Stromal cell of bone marrow (primary cell): ENCODE data around the gene VTI1A.

Experiments
- DNase-seq: peaks from one replicate; pipeline ENCODE4 v3.0.0-alpha.2; 2012; ENCODE audit warnings: low read depth

Gene VTI1A

DNA sequence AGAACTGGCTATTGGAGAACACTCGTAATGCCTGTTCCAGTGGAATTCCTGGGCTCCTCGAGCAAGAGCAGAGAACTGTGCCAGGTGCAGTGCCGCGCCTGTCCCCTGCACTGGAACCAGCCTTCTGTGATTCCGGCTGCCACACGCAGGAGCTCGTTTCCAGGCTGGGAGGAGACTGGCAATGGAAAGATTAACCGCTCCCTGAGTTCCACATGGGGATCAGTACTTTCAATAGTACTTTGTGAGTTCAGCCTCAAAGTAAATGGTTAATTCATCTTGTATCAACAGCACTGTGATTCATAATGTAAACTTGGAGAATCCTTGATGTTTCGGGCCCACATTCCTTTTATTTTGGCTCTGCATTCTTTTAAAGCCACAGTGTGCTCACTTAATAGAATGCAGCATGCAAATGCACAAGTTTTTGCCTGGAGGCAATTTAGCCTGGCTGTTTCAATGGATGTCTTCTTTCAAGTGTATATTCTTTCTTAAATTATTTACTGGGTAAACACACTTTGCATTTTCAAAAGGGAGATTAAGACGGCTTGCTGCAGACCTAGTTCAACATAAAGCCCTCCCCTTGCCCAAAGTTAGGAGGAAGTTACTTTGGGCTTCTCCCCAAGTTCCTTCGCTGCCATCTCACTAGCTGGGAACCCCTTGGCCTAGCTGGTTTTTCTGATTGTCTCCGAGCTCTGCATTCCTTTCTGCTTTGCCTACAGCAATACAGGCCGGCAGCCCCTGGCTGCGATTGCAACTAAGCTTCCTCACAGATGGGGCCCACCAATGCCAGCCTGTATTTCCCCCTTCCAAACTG lies 364.9 kb downstream of the VTI1A start:
- peak; percentile 85 for DNase-seq

DNA sequence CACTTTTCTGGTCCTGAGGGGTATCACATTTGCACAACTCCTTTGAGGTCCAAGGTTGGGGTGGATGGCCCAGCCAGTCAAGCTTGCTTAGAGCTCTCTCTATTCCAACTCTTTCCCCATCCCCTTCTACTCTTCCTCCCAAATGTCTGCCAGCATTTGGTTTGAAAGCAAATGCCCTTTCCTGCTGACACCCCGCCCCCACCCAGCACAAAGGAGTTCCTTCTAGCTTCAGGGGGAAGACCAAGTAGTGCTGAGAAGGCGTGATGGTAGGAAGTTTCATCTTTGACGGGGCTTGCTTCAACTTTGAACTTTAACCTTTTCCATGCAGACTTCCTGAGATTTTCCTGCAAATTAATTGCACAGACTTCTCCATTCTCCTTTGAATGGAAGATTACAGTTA lies 365.6 kb downstream of the VTI1A start:
- no peak for DNase-seq

DNA sequence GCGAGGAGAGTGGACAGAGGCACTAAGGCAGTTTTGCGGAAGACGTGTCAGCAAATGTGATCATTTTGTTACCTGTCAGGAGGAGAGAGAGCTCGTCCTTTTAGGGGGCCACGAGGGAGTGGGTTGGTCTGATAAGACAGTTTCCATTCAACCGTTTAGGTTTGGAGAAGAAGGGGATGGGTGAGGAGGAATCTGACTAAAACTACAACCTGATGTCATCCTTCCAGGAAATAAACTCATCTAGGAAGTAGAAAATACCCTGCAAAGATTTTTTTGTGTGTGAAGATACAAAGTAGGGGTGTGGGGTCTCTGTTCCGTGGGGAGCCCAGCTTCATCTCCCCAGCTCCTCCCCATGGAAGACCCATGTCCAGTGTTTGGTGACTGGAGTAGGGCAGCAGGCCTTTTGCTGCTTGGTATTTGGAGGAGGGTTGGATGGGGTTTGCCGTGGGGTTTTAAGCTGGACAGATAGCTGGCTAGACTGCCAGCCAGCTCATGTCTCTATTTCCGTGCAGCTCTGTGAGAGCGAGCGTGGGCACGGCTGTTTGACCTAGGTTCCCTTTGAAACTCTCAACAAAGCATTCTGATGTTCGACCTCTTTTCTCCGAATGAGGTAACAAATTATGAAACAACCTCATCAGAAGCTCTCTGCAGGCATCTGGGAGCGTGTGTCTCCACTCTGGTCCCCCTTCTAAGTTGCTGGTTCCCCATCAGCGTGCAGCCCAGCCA lies 367.0 kb downstream of the VTI1A start:
- no peak for DNase-seq

DNA sequence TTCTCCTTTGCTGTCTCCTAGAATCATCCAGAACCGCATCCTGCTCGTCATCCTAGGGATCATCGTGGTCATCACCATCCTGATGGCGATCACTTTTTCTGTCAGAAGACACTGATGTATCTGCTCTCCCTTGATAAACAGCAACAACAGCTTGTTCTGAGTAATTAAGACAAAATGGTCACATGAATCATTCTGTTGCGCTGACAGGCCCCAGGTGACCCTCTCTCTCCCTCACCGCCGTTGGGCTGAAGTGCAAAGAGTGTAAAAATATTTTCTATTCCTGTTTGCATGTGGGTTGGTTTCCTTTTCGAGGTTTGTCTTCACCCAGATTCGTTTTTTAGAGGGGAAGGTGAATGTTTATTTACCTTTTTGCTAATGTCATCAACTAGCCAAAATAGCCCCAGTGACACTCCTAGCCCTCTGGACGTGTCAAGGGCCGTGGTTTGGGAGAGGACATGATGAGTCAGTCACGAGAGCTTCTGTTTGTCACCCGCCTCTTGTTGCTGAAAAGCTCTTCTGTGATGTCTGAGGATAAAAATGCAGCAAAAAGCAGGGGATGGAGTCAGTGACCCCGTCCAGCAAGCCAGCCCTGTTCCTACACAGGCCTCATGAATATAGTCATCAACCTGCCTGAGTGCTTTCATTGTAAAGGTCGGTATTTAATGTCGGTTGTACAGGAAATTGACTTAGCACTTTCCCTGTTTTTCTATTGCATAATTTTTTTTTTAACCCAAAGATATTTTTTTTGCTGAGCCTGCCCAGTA lies 368.4 kb downstream of the VTI1A start:
- peak; percentile 21 for DNase-seq

DNA sequence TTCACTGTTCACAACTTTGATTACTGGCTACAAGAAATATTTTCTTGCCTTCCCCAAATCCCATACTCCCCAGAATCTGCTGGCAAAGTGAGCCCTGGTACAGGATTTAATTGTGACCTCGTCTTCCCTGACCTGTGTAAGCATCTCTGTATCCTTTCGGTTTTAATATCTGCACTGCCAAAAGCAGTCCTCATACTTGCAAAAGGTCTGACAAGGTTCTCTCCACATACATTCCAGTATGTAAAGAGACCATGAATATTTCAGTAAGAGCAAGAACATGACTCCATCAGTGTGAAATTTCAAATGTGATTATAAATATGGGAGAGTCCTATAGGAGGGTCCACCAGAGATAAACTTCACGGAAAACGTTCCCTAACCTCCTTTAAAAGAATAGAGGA lies 369.0 kb downstream of the VTI1A start:
- DNase-seq = no peak

DNA sequence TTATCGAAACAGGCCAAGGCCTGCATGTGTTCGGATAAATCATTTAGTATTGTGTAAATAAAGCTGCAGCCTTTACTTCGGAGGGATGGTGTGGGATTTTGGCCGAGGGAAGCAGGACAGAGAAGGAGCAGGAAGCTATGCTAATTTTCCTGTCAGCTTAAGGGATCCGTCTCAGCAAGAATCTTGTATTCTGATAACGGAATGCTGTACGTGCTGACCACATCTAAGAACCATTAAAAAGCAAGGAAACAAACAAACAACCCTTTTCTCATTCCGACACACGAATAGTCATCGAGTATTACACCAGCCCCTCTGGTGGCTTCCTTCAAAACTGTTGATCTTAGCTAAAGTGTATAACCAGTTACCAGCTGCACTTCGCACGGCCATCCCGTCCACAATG lies 369.9 kb downstream of the VTI1A start:
- DNase-seq = no peak

DNA sequence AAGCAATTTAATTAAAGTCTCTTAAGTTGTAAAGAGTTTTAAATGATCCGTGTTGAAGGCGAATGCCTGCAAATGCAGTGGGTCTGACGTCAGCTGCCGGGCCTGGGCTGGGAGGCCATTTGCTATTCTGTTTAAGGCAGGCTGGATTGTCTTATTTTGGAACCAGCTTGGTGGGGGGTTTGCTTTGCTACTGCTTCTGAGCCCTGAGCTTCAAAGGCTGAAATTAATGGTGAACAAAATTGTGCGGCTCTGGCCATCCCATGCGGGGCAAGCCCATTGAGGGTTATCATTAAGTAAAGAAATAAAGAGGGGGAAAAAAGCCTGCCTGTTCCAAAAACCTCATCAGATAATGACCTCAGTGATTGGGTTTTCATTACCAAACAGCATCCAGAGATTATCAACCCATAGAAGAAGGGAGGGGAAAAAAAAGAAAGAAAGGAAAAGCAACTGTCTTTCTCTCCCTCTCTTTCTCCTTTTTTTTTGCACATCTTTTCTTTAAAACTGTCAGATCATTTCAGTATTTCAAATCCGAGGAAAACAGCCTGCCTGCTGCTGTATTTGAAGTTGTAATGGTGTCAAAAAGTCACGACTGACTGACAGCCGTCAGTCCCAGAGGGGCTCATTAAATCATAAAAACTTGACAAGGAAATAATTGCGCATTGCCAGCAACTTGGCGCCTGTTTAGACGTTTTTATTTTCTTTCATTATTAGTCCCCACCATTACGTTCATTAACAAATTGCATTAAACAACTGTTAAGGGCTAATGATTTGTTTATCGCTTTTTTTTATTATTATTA lies 371.2 kb downstream of the VTI1A start:
- DNase-seq = no peak

DNA sequence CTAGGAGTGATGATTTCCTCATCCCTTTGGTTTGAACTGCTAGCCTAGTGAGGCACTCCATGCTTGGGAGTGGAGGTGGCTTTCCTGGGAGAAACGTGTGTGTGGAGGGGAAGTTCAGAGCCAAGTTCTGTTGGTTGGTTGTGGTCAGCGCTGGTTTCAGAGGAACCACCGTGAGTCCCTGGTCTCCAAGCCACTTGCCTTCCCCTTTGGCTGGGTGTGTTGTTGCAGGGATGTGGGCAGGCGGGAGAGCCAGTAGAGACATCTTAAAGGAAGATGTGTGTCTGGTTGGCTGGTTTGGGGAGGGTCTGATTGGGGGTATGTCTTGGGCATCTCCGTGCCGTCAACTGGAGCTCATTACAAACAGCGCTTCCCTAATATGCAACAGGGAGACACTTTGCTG lies 372.2 kb downstream of the VTI1A start:
- no peak for DNase-seq

DNA sequence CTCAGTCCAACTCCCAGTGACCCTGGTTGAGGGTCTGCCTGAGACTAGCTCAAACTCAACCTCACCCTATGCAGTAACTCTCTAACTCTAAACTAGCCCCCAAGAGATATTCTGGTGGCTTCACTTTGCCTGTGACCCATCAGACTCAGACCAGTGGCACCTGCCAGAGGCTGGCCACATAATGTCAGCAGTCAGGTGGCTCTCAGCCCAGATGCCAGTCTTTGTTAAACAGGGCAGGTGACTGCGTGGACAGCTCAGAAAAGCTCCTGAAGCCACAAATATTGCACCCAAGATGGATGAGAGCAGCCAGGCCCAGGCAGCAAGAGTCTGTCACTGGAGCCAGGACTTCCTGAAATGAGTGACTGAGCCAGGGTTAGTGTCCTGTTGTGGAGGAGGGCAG lies 373.3 kb downstream of the VTI1A start:
- DNase-seq = no peak

DNA sequence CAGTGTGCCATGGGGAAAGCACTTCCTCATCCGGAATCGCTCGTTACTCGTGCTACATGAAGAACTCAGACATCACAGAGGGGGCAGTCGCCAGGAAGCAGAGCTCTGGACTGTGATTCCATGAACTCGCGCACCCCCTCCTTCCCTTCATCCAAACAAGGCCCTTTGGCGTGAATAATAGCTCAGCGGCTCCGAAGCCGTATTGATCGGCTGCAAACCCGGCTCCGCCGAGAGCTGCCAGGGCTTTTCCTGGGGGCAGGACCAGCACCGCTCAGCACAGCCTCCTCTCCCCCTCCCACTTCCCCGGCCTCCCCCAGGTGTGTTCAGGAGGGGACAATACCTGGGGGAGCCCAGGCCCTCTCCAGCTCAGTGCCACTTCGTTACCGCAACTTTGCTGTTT lies 374.0 kb downstream of the VTI1A start:
- no peak for DNase-seq

DNA sequence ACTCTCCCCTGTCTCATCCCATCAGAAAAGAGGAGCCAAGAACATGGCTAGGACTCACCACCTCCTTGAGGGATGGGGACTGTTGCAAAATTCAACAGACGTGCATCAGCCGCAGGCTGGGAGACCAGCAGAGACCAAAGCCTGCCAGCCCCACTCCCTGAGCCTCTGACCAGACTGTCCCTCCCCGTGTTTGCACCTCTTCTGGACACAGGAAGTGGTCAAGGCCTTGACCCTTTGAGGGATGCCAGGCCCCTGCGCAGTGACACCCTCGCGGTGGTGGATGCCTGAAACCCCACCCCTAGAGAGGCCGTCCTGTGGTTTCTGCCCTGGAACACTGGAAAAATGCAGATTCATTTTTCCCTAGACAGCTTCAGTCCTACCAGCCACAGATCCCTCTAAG lies 374.6 kb downstream of the VTI1A start:
- no peak for DNase-seq

DNA sequence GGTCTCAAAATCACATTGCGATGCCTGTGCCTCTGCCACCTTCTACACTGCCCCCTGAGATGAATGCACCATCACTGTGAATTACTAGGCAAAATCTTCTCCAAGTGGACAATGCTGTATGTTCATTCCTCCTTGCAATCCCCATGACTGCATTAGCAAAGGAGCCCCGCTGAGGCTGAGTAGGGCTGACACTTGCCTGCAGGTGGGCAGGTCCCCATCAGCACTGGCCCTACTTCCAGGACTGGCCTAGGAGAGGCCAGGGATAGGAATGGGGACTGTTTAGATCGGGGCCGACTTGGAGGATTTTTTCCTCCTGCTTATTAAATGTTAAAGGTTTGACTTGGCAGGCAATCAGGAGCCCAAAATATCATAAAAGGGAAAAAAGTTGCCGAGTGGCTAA lies 376.0 kb downstream of the VTI1A start:
- DNase-seq = no peak

DNA sequence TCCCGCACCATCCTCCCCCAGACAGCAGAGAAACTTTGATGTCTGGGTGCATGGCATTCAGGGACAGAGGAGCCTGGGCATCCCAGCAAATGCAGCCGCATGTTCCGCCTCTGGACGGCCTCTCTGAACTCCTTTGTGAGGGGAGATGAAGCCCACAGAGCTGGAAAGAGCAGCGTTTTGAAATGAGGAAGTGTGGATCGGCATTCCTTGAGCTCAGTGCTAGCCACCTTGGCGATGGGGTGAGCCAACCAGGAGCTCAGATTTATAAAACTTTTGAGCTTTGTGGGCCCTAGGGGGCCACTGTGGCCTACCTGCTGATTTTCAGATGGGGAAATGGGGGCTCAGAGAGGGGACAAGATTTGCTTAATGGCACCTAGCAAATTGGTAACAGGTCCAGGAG lies 376.6 kb downstream of the VTI1A start:
- no peak for DNase-seq

DNA sequence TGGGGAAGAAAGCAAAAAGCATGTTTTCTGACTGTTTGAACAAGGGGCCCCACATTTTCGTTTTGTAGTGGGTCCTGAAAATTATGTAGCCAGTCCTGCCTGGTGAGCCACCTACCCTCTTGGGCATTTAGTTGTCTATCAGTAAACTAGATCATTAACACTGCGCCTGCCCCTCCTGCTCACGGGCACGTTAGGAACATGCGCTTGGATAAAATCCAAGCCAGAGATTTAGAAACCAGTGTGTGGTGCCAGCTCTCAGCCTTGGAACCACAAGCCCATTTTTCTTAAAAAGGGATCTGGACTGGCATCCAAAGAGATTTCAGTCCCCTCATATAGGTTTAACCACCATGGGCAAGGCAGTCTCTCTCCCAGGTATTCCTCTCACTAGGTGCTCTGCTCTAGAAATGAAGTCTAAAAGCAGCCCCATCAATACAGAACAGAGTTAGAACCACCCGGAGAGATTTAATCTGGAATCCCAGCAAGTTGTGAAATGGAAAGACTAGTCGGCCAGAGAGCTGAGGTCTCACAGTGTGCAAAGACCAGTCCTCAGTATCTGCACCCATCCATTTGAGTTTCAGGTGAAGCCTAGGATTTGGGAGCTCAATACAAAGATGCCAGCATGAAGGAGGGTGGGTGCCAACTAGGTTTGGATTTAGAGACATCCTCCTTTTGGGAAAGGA lies 379.1 kb downstream of the VTI1A start:
- DNase-seq = no peak

DNA sequence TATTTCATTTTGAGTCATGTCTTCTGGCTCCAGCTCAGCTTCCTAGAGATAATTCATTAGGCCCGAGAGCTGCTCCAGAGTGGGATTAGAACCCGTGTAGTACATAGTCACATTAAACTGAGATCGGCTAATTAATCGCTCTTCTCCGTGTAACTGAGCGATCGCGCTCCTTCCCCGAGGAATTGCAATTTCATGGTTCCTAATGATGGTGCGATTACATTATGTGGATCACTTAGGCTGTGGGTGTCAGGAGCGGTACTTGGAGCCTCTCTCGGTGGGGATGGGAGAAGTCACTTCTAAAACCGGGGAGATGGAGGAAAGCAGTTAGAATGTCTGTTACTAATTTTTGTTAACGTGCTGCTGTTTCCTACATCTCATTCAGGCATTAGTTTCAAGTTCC lies 380.1 kb downstream of the VTI1A start:
- no peak for DNase-seq

DNA sequence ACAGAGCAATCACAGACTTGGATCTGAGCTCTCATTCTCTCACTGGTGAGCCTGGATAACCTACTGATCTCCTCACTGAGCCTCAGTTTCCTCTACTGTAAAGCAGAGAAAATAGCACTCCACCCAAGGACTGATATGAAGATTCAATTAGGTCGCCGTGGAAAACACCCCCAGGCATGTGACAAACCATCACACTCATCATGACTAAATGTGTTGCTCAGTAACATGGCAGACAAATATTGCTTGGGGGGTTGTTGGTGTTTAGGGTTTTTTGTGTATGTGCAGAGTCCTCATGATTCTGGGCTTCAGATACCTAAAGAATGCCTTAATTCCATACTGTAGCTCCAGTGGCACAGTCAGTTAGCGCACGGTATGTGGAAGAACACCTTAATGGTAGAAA lies 380.9 kb downstream of the VTI1A start:
- DNase-seq = no peak

DNA sequence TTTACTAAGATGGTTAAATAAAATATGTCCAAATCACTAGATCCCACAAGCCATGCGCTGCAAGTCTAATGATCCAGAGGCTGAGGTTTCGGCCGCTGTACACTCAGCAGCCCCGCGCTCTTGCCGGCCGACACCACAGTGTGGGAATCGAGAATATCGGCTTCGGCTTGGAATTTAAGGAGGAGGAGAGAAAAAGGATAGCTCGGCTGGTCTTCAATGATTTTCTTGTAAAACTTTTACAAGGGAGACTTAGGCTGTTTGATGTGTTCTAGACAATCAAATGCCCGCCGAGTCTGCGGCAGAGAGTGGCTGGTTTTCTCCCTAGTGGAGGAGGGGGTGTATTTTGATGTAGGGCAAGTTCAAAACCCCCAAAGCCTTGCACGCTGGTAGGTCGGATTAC lies 384.8 kb downstream of the VTI1A start:
- DNase-seq = no peak

DNA sequence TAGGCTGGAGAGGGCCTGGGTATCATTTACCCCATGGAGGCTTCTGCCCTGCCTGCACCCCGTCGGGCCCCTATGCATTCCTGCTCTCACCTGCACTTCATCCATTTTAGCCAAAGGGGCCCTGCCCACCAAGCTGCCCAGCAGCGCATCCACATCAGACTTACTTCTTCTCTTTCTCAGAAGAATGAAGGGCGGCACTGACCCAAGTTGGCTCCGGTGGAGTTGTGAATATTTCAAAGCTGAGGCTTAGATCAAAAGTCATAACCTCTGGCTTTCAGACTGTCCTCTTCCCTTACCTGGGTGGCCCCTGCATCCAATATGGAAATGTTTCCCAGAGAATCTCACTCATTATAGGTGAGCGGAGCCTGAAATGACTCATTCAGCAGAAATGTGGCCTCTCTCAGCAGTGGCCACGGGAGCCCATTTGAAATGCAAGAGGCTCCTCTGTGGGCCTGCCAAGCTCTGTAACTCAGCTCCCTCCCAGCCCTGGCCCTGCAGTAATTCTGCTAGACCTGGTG lies 385.4 kb downstream of the VTI1A start:
- DNase-seq = no peak

DNA sequence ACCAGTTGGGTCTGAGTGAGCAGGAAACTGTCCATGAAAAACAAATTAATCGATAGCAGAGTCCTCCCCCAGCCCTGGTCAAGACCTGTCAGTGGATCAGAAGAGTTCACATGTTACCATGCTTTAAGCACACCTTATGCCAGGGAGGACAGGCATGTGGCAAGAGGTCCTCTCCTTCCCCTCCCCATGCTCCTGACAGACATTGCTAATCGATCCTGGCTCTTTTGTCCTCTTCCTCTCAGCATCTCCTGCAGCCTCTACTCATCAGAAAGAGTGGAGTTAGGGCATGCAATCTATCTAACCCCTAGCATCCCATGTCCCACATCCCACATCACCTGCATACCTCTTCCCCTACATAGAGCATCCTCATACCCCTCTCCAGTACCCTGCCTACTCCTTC lies 385.9 kb downstream of the VTI1A start:
- DNase-seq = no peak

DNA sequence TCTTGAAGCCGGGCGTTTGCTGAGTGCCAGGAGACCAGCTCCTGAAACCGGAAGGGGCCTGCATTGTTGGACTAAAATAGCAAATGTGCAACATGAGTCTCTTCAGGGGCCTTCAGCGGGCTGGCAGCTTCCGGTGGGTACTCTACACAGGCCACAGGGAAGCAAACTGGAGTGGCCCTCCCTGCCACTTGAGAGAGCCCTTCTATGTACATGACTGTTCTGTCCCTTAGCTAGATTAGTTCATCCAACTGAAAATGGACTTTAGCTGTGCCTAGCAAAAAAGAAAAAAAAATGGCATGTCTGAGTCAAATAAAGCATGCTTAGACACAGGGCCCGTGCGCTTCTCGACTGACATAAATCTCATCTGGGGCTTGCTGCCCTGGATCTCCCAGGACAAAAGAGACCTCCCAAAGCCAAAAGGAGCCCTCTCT lies 387.8 kb downstream of the VTI1A start:
- no peak for DNase-seq

DNA sequence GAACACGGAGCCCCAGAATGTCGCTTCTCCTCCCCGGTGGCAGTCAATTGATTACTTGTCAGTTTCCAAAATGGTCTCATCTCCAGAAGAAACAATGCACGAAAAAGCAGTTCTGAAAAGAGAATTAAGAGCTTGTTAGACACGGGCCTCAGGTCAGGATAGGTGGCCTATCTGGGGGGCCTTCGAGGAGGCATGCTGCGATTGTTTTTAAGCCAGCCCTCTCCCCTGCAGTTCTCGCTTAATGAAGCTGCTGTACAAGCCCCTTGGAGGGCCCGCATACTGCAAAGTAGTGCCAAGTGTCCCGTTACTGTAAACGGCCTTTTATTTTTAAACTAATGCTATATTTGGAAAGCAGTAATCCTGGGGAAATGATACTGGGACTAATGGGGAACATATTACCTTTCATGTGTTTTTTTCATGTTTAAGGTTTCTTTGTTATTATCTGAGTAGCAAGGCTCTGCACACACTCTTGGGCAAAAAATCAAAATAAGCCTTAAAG lies 388.3 kb downstream of the VTI1A start:
- no peak for DNase-seq
